Measurements from ENCODE around the gene EGFR.
"Not testable (repeated sequence)": the region's sequence is repeated elsewhere in the genome, so short reads cannot be mapped to it uniquely, and the experiment has no call there.

The EGFR gene

DNA sequence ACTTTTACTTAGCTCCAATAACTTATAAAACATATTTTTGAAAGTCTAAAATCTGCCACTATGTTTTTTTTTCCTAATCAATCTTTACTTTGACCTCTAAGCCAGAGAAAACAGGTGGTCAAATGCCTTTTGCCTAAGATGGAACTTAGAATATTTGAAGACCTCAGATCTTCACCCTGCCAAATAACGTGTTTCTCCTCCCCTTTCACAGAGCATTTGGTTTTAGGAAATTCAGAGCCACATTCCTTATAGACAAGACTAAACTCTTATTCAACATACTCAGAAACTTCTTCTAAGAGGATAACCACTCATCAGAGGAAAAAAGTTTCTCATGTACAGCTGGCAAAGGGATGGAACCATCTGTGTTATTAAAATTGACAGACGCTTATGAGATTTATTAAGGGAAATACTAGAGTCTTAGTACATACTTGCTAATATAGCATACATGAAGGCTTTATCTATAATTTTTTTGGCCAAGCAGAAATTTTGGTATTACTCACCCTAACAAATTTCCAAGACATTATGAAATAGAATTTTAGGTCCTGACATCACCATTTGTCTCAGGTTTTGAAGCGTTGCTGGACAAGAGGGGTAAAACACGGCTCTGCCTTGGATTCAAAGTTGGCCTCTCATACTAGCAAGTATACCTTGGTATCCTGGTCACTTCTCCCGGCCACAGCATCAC lies 2.6 kb upstream of the EGFR start:
- DNase-seq: no peak

DNA sequence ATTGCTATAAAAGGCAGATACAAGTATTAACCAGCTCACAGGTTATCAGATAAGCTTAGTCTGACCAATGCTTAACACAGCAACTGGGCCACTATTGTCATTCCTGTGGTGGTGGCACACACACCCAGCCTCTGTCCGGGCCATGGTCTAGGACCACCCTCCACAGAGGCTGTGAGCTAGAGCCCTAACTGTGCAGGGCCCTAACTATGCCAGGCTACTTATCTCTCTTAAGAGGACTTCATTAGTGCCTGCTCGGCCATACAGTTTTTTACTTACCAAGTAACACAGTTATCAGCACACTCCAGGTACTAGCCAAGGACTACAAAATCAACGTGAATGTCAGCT lies 2.1 kb upstream of the EGFR start:
- no peak for DNase-seq

DNA sequence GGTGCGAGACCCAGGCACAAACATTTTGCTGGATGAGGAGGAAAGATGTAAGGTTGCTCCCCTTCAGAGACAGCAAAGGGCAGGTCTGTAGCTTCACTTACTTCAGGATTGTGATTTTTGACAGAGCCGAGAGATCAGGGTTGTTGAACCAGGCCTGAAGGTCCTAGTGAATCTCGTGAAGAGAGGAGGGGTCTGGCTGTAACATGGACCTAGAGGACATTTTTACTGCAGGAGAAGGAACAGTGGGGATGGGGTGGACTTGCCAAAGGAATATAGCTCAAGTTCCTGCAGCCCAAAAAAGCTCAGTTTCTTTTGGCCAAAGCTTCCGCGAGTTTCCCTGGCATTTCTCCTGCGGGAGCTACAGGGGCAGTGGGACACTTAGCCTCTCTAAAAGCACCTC lies 976 bp upstream of the EGFR start:
- DNase-seq: no peak

DNA sequence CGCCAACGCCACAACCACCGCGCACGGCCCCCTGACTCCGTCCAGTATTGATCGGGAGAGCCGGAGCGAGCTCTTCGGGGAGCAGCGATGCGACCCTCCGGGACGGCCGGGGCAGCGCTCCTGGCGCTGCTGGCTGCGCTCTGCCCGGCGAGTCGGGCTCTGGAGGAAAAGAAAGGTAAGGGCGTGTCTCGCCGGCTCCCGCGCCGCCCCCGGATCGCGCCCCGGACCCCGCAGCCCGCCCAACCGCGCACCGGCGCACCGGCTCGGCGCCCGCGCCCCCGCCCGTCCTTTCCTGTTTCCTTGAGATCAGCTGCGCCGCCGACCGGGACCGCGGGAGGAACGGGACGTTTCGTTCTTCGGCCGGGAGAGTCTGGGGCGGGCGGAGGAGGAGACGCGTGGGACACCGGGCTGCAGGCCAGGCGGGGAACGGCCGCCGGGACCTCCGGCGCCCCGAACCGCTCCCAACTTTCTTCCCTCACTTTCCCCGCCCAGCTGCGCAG lies 424 bp downstream of the EGFR start:
- DNase-seq: no peak

DNA sequence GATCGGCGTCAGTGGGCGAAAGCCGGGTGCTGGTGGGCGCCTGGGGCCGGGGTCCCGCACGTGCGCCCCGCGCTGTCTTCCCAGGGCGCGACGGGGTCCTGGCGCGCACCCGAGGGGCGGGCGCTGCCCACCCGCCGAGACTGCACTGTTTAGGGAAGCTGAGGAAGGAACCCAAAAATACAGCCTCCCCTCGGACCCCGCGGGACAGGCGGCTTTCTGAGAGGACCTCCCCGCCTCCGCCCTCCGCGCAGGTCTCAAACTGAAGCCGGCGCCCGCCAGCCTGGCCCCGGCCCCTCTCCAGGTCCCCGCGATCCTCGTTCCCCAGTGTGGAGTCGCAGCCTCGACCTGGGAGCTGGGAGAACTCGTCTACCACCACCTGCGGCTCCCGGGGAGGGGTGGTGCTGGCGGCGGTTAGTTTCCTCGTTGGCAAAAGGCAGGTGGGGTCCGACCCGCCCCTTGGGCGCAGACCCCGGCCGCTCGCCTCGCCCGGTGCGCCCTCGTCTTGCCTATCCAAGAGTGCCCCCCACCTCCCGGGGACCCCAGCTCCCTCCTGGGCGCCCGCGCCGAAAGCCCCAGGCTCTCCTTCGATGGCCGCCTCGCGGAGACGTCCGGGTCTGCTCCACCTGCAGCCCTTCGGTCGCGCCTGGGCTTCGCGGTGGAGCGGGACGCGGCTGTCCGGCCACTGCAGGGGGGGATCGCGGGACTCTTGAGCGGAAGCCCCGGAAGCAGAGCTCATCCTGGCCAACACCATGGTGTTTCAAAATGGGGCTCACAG lies 1.1 kb downstream of the EGFR start:
- DNase-seq: no peak

DNA sequence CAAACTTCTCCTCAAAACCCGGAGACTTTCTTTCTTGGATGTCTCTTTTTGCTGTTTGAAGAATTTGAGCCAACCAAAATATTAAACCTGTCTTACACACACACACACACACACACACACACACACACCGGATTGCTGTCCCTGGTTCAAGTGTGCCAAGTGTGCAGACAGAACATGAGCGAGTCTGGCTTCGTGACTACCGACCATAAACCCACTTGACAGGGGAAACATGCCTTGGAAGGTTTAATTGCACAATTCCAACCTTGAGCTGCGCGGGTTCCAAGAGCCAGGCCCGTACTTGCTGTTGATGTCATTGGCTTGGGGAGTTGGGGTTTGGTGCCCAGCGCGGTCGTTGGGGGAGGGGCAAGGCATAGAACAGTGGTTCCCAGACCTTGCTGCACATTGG lies 1.7 kb downstream of the EGFR start:
- DNase-seq: no peak

DNA sequence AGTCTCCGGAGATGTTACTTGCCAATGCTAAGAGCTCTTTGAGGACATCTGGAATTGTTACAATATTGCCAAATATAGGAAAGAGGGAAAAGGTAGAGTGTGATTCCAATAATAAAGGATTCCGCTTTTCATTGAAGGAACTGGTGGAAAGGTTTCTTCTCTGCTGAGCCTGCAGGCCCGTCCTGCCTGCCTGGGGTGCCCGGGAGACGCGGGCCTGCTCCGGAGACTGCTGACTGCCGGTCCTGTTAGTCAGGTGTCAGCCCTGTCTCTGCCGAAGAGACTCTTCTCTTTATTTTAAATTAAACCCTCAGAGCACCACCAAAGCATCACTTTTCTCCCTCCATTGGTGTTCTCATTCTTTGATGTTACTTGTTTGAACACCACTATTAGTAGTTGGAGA lies 2.2 kb downstream of the EGFR start:
- DNase-seq: no peak

DNA sequence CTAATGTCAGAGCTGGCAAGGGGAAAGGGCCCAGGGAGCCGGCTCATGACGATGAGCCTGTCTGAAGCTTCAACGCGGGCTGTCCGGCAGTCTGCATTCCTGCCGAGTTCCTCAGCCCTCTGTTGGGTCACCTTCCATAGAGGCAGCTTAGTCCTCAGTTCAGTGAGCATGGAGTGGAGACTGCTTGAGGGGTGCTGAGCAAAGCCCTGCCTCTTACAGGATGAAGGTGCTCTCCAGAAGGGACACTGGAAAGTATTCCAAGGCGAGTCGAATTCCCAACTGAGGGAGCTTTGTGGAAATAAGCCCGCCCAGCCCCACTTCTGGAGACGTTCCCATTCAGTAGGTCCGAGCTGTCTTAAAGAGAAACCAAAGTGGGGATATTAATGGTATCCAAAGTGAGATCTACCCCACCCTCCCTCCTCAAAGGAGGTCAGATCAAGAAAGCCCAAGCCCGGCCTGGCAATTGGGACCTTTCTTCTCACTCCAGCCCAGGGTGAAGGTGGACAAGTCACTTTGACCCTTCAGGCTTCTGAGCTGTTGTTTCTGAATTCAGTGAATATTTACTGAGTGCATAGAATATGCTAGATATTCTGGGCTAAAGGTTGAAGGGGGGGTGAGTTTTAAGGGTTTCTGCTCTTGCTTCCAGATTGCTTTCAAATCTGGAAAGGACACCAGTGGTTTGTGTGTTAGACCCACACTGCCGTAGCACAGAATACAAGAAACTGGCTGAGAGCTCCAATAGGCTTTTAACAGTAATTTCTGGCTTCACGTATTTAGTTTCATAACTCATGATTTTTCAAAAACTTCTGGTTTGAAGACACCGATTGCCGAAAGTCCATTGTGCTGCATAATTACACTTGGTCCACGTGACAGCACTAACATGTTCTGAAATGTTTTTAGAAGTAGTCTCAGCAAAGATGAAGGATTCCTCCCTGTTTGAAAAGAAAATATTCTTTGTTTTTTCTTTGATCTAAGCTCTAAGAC lies 3.5 kb downstream of the EGFR start:
- no peak for DNase-seq

DNA sequence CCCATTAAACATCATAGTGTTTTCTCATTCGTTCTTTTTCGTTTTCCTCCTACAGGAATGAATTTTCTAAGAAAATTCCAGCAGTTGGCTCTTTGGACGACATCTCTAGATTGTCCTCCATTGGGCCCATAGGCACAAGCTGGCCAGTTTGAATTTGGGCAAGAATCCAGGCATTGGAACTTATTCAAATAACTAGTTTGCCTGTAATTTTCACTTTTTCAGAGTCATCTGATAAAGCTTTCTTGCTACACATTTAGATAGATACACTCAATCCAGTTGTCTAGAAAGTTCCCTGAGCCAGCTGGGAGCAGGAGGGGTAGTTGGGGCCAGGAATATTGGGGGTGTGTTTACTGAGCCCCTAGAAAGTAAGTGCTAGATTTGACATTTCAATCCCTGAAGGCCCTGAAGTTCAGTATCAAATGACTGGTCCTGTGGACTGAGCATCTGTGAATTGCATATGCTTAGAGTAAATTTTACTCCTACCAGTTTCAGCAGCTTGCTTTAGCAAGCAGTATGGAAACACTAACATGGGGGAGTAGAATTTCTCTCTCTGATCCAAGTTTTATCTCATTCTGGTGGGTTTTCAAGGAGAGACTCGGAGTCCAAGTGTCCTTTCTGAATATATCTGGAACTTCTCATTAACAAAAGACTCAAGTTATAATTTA lies 5.2 kb downstream of the EGFR start:
- DNase-seq: no peak

DNA sequence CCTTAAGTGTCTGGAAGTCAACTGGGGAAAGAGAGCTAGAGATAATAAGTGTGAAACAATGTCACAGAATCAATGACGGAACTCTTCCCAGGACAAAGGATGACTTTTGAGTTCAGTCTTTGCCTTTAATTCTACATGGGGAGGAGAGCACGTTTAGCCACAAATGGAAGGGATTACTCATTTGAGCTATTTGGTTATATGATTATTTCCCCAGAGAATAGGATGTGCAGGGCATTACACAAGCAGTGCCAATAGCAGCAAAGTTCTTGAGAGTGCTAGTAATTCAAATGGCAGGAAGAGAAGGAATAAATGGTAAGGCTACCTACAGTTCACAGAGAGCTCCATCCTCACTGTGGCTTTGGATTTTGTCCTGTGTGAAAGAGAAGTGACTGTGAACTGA lies 6.0 kb downstream of the EGFR start:
- DNase-seq: no peak

DNA sequence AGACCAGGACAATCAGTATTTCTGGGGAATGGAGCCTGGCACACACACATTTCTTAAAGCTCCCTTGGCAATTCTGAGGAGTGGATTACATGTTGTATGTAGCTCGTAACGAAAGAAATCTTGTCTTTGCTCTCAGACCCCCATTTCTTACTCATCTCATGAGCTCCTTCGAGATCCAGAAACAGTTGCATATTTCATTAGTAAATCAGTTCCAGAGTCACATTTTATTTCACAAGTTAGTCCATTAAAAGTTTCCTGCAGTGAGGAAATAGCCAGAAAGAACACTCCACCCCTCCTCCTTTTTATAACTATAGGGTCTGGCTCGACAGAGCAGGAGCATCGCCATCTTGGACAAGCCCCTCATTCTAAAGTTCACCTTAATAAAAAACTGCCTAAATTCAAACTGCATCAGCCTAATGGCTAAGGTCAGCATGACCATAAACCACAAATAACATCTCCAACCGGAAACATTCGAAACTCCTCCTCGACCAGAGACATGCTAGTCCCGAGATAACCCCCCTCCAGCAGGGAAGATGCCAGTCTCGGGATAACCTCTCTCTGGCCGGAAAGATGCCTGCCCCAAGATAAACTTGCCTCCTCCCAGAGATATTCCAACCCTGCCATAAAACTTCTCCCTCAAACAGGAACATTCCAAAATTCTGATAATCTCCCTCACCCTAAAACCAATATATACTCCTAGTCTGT lies 7.4 kb downstream of the EGFR start:
- DNase-seq: no peak

DNA sequence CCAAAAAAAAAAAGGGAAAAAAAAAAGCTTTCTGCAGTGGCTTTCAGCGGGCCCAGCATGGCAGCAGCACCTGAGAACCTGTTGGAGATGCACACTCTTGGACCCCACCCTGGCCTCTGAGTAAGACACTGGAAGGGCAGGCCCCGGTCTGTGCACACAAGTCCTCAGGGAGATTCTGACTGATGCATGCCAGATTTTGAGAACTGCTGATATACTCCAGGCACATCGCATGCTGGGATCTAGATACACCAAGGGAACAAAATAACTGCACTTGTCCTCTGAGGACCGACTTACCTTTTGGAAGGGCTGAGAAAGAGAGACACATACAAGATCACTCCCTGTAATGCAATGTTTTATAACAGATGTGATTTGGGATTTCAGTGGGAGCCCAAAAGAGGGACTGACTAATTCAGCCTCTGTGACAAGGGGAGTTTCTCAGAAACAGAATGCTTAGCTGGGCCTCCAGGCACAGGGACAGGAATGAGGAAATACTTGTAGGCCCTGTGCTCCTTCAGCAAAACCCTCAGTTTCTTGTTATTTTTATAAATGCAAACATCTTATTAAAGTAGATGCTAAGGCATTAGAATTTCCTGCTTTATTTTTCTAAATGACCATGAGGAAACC lies 8.2 kb downstream of the EGFR start:
- no peak for DNase-seq

DNA sequence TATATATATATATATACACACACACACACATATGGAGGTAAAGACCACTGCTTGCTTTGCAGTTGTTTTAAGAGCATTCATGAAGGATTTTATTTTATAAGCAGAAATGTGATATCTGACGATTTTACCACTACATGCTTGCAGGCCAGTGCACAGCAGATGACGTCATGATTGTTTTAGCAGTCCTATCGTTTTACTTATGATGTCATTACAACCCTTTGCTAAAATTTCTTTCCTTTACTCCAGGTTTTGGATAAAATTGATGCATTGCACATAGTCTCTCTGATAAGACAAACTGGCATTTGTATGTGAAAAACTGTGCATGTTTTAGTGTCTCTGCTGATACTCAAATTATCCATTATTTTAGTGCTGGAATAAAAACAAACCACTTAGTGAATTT lies 9.2 kb downstream of the EGFR start:
- no peak for DNase-seq

DNA sequence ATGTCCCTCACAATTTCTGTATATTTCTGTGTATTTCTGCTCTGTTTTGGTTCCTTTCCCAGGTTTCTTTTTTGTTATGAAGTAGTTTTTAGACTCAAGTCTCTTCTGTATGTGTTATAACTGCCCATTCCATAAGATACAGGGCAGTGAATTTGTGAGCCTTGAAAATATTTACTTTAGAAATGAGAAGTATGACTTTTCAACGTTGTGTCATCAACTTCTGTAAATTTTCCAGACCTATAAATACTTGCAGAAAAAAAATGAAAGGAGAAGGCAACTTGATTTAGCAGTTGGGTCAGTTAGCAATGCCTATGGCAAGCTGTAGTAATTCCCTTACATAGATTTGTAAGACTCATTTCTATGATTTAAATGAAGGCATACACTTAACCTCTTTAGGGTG lies 11.5 kb downstream of the EGFR start:
- DNase-seq: no peak

DNA sequence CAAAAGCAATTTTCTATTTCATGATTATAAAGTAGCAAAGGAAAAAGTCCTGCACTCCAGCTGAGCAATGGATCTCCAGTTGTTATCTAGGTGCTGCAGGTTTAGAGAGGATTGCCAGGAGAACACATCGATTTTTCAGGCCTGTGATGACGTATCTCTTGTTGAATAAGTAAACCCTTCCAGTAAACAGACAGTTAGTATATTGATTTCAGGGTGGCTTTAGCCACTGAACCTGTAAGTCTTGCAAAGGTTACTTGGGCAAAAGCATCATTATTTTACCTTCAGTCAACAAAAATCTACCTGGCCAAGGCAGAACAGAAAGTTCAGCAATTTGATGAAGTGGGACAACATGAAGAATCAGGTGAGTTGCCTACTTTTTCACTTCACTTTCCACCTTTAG lies 12.3 kb downstream of the EGFR start:
- DNase-seq: no peak

DNA sequence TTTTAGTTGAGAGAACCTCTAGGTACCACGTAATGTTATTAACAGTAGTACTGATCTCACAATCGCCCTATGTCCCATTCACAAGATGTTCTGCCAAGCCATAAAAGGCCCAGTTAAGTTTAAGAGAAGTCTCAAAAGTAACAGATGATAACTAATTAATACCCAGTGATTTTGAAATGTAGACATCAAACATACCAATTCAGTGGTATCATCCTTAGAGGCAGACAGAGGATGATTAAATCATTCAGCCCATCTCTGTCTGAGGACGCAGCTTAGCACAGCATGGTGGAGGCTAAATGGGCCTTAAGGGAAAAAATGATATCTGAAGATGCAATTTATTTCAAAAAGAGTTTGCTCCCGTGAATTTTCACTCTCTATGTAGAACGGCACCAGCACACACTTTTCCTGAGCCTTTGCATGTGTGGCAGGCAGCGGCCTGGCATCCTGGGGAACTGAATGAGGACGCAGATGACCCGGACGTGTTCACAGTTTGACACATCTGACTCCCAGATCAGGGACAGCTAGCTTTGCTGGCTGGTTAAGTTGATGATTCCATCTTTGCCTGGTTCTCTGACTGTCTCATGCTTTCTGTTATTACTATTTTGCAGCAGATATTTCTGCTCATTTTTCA lies 13.4 kb downstream of the EGFR start:
- no peak for DNase-seq

DNA sequence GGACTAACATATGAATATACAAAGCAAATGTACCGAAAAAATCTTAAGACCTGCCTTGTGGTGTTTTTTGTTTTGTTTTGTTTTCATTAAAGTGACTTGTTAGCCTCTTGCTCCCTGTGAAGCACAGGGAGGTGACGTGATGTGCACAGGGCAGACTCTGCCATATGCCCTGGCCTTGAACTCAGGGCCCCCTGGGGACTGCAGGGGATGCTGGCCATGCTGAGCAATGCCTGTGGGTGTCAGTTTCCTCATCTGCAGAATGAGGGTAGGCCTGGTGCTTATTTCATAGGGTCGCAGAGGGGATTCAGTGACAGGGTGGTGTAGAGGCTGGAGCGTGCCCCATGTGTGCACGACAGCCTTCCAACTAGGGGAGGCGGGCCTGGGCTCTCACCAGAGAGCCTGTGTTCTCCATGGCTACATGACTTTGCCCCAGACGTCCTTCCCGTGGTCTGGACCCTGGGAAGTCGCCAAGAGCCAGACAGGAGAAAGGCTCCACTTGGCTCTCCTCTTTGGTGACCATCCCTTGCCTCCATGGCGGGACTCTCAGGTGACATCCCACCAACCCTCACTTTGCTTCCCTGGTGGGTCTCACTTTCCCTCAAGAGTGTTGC lies 14.5 kb downstream of the EGFR start:
- no peak for DNase-seq

DNA sequence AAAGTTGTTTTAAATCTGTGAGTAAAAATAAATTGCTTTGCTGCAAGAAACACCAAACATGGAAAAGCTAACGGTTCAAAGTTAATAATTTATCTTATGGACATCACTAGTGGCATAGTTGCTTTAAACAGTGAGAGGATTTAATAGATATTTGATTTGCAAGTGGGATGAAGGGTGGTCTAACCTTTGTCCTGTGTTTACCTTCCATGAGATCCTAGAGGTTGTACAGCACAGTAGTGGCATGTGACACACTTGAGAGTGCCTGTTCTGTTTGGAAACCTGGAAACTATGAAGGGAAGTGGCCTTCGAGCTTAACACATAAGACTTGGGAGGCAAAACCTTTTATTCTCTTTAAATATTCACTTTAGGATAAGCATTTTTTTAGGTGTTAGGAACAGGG lies 16.0 kb downstream of the EGFR start:
- DNase-seq: no peak

DNA sequence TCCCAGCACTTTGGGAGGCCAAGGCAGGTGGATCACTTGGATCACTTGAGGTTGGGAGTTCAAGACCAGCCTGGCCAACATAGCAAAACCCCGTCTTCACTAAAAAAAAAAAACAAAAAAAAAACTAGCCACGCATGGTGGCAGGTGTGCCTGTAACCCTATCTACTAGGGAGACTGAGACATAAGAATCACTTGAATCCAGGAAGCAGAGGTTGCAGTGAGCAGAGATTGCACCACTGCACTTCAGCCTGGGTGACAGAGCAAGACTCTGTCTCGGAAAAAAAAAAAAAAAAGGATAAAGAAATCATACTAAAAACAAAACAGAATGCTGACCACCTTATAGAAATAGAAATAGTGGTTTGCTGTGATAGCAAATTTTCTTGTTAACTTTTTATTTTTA lies 16.6 kb downstream of the EGFR start:
- DNase-seq: not testable (repeated sequence)

DNA sequence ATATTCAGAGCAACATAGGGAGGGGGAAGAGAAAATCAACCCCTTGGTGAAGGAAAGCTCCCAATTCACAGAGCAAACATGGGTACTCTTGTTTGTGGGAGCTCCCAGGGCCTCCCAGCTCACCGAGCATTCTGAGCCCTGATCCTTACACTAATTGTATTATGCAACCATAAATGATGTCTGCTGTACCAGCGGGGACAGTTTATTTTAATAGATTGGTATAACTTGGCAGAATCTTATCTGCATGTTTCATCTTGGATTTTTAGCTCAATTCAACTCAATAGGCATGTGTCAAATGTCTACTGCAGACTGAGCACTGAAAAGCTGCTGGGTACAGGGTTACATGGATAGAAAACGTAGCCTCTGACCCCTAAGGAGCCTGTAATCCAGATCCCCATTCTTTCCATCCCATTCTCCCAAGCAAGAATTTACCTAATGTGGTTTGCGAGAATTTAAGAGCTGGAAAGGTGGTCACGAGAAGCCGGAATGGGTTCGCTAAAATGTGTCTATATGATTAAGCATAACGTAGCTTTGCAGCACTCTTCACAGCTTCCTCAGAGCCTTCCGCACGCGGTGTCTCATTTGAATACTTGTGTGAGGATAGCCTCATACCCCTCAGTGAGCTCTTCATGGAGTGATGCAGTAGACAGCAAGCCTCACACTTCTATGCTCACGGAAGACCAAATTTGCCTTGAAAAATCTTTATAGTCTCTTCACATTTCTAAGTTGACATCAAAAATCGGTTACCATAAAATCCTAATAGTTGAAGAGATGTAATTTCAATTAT lies 18.3 kb downstream of the EGFR start:
- DNase-seq: no peak

Measured in NCI-H2107 (cell line).